ENCODE results near the gene CEP170.

- no peak for TF ChIP-seq POLR2AphosphoS5 (IDR thresholded peaks at IDR 0.05)
- no peak for TF ChIP-seq POLR2A (IDR thresholded peaks at IDR 0.05)
- TF ChIP-seq, protein P1, sequence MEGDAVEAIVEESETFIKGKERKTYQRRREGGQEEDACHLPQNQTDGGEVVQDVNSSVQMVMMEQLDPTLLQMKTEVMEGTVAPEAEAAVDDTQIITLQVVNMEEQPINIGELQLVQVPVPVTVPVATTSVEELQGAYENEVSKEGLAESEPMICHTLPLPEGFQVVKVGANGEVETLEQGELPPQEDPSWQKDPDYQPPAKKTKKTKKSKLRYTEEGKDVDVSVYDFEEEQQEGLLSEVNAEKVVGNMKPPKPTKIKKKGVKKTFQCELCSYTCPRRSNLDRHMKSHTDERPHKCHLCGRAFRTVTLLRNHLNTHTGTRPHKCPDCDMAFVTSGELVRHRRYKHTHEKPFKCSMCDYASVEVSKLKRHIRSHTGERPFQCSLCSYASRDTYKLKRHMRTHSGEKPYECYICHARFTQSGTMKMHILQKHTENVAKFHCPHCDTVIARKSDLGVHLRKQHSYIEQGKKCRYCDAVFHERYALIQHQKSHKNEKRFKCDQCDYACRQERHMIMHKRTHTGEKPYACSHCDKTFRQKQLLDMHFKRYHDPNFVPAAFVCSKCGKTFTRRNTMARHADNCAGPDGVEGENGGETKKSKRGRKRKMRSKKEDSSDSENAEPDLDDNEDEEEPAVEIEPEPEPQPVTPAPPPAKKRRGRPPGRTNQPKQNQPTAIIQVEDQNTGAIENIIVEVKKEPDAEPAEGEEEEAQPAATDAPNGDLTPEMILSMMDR (IDR thresholded peaks at IDR 0.05), result no peak
These were observed 37.7 kb downstream of the CEP170 start for GRCh38 chr1:243217349-243217748.
